ENCODE results near the gene ENO1.

DNA sequence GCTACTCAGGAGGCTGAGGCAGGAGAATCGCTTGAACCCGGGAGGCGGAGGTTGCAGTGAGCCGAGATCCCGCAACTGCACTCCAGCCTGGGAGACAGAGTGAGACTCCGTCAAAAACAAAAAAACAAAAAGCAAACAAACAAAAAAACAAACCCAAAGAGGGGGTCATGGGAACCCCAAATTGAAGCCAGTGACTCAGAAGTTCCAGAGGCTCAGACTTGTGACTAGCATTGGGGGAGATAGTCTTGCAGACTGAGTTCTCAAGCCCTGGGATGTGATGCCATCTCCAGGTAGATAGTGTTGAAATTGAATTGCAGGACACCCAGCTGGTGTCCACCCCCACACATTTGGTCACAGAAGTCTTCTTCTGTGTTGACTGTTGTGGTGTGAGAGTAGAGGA lies 24.9 kb upstream of the ENO1 start:
- TF ChIP-seq PAX5 (IDR thresholded peaks at IDR 0.05; ENCODE audit: insufficient read depth, low read length, severe bottlenecking): no peak
- no peak for TF ChIP-seq POLR2AphosphoS5 (IDR thresholded peaks at IDR 0.05; ENCODE audit: low read depth, low read length)
- TF ChIP-seq POLR2A (IDR thresholded peaks at IDR 0.05; ENCODE audit: low read depth, low read length): no peak
